PC-9 (cell line): Measurements from ENCODE around the gene ZNF699. TPM values are rescaled to one million over a fixed set of nuclear protein-coding genes. Genes with fewer than 3 reads are reported as not detected.
A peak's percentile ranks its signal among the peaks of the same experiment; 100 is the strongest.
"Not testable (repeated sequence)": the region's sequence is repeated elsewhere in the genome, so short reads cannot be mapped to it uniquely, and the experiment has no call there.

ENCODE experiments used
- BruUV-seq: library from RNA; stranded (reverse); fragments of 400-500 nt; replicated peaks from 2 replicates; lab custom pipeline; 2021; lab: Mats Ljungman, UMichigan
- CTCF ChIA-PET: fragments of 300-600 bp; sonication (Branson Sonifier 250); formaldehyde crosslinking; loops from one replicate; lab custom pipeline; 2022; ENCODE audit warnings: antibody characterized with exemption; lab: Charles Lee
- POLR2A ChIA-PET: fragments of 300-600 bp; sonication (Branson Sonifier 250); formaldehyde crosslinking; loops from one replicate; lab custom pipeline; 2022; ENCODE audit warnings: antibody characterized with exemption; ENCODE audit not compliant: unreplicated experiment; lab: Charles Lee
- DNase-seq, 2 experiments: peaks; one replicate each; pipeline versions ENCODE4 v3.0.0 to v3.0.0-alpha.2; 2015 to 2022; ENCODE audit warnings: mixed read lengths in 1 of 2
- H2AFZ ChIP-seq: fragments of 200-600 bp; sonication (generic); 2 replicates; pipeline ENCODE4 v1.8.1; 2017; ENCODE audit warnings: antibody characterized with exemption
- H3F3A ChIP-seq: fragments of 200-600 bp; sonication (generic); 2 replicates; pipeline ENCODE4 v1.8.1; 2017; ENCODE audit warnings: antibody characterized with exemption, mild to moderate bottlenecking, low read depth; ENCODE audit not compliant: insufficient read depth
- H3K27ac ChIP-seq: fragments of 200-600 bp; sonication (generic); 2 replicates; pipeline ENCODE4 v1.6.1; 2016; ENCODE audit warnings: mixed run types
- H3K27me3 ChIP-seq: fragments of 200-600 bp; sonication (generic); 2 replicates; pipeline ENCODE4 v1.6.1; 2016; ENCODE audit warnings: low read depth, mixed run types; ENCODE audit not compliant: insufficient read depth
- H3K36me3 ChIP-seq: fragments of 200-600 bp; sonication (generic); 2 replicates; pipeline ENCODE4 v1.6.1; 2016; ENCODE audit warnings: low read depth, mixed run types
- H3K4me1 ChIP-seq: fragments of 200-600 bp; sonication (generic); replicated peaks from 2 replicates; pipeline ENCODE4 v1.6.1; 2016; ENCODE audit warnings: mixed run types; ENCODE audit not compliant: insufficient read depth
- H3K4me2 ChIP-seq: fragments of 200-600 bp; sonication (generic); 2 replicates; pipeline ENCODE4 v1.6.1; 2017; ENCODE audit warnings: mixed run types
- H3K4me3 ChIP-seq: fragments of 200-600 bp; sonication (generic); 2 replicates; pipeline ENCODE4 v1.6.1; 2016; ENCODE audit warnings: mixed run types
- H3K79me2 ChIP-seq: fragments of 200-600 bp; sonication (generic); 2 replicates; pipeline ENCODE4 v1.6.1; 2017; ENCODE audit warnings: low read depth, mixed run types
- H3K9me2 ChIP-seq: fragments of 200-600 bp; sonication (generic); 2 replicates; pipeline ENCODE4 v1.8.1; 2017; ENCODE audit warnings: mild to moderate bottlenecking; ENCODE audit not compliant: insufficient read depth
- H3K9me3 ChIP-seq: fragments of 200-600 bp; sonication (generic); 2 replicates; pipeline ENCODE4 v1.8.1; 2016; ENCODE audit warnings: low read depth; ENCODE audit not compliant: insufficient read depth
- H4K20me1 ChIP-seq: fragments of 200-600 bp; sonication (generic); 2 replicates; pipeline ENCODE4 v1.8.1; 2017; ENCODE audit not compliant: insufficient read depth
- EZH2 ChIP-seq: fragments of 200-600 bp; sonication (generic); IDR thresholded peaks from 2 replicates; pipeline ENCODE4 v1.8.0; 2017; ENCODE audit warnings: antibody characterized with exemption, low read depth
- intact Hi-C: fragments of 100-400 bp; cut with micrococcal nuclease; formaldehyde crosslinking; loops from one replicate; pipeline ENCODE4 v1.10.0; 2022; ENCODE audit not compliant: unreplicated experiment
- total RNA-seq: library from RNA; stranded (reverse); gene quantifications from 2 replicates; pipeline ENCODE4 v1.2.3, GENCODE V29; 2021
- TF ChIP-seq, protein P1 (sequence below): fragments of 200-600 bp; sonication (generic); conservative IDR thresholded peaks from 2 replicates; pipeline ENCODE4 v1.6.1; 2017; ENCODE audit warnings: mixed run types, antibody characterized with exemption, mild to moderate bottlenecking, moderate library complexity

ZNF699 gene
- total RNA-seq, 1 experiment from 2014 or later = 2.2 TPM

DNA sequence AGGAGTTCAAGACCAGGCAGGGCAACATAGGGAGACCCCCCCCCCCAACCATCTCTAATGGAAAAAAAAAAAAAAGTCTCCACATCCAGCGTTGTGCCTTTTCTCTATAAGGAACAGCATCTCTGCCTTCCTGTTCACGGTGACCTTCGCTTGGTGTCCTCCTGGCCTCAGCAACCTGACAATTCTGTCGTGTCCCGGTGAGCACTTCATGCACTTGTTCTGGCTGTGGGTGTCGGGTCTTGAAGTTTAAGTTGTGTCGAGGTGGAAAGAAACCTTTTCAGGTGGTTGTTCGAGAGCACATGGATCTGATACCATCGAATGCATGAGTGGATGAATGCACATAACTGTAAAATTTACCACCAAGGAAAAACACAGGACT, 14.9 kb upstream of the ZNF699 start:
- Histone ChIP-seq H3K4me2 (peak overlapping the region; percentile 75), H3K36me3 (peaks cover 26% of the 10 kb centered on the region), H3K9me2 (no peaks in the 10 kb centered on the region), H3K4me1 (peaks cover 6% of the 10 kb centered on the region), H3F3A (peaks cover 20% of the 10 kb centered on the region), H3K27ac (peak overlapping the region; percentile 41), H3K4me3 (peak overlapping the region; percentile 66), H4K20me1 (no peaks in the 10 kb centered on the region), H3K27me3 (no peaks in the 10 kb centered on the region), H3K9me3 (peaks cover 46% of the 10 kb centered on the region), H3K79me2 (peaks cover 10% of the 10 kb centered on the region), H2AFZ (peak overlapping the region; percentile 92)
- POLR2A ChIA-PET = no interaction called here
- no peak for DNase-seq
- CTCF ChIA-PET = no interaction called here
- no peak for TF ChIP-seq EZH2
- TF ChIP-seq, protein P1, sequence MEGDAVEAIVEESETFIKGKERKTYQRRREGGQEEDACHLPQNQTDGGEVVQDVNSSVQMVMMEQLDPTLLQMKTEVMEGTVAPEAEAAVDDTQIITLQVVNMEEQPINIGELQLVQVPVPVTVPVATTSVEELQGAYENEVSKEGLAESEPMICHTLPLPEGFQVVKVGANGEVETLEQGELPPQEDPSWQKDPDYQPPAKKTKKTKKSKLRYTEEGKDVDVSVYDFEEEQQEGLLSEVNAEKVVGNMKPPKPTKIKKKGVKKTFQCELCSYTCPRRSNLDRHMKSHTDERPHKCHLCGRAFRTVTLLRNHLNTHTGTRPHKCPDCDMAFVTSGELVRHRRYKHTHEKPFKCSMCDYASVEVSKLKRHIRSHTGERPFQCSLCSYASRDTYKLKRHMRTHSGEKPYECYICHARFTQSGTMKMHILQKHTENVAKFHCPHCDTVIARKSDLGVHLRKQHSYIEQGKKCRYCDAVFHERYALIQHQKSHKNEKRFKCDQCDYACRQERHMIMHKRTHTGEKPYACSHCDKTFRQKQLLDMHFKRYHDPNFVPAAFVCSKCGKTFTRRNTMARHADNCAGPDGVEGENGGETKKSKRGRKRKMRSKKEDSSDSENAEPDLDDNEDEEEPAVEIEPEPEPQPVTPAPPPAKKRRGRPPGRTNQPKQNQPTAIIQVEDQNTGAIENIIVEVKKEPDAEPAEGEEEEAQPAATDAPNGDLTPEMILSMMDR = no peak
- BruUV-seq = TSS peak; percentile 64
- intact Hi-C loops = loop anchor here (5.0 kb wide), 1 partner anchor 83 kb away; no protein-coding TSS in a partner anchor

DNA sequence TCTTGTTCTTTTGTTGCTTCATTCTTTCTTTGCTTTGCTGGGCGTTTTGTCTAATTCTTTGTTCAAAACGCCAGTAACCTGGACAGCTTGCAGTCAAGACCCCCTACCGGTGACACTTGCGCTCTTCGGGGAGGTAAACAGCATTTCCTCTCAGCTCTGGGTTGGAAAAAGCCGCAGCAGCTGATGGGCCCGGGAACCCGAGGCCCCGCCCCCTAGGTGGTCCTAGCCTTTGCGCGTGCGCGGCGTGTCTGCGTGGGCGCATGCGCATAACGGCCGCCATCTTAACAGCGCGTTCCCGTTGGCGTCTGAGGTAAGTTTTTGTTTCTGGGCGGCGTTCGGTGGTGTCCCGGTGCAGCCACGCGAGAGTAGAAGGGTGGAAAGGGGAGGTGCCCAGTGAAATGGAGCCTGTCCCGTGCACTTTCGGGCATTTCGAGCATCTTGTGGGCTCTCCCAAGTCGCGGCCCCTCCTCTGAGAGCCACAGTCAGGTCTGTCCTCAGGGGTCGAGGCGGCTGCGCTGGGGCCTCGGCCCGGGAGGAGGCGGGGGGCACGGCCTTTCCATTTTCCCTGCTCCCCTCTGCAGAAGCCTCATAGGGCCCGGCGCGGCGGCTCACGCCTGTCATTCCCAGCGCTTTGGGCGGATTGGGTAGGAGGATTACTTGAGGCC, 14.4 kb upstream of the ZNF699 start, which contains the start of gene ZNF559:
Gene ZNF559 (plus strand): TSS at position 261 of the 665 bp plus-strand sequence. CDS start 14,371 bp downstream, outside the sequence.
- Histone ChIP-seq H3K27me3 (no peaks in the 10 kb centered on the region), H3K9me3 (peaks cover 42% of the 10 kb centered on the region), H3K4me1 (peaks cover 6% of the 10 kb centered on the region), H3K27ac (peak within 1 kb of the TSS; percentile 41), H3K4me2 (peak within 1 kb of the TSS; percentile 75), H2AFZ (peak within 1 kb of the TSS; percentile 92), H3K36me3 (peaks cover 26% of the 10 kb centered on the region), H3K4me3 (peak within 1 kb of the TSS; percentile 66), H3K79me2 (peaks cover 10% of the 10 kb centered on the region), H3F3A (peaks cover 20% of the 10 kb centered on the region), H3K9me2 (no peaks in the 10 kb centered on the region), H4K20me1 (no peaks in the 10 kb centered on the region)
- ChIA-PET CTCF (interaction anchor here (0.9 kb wide), 1 partner anchor 11 kb away, joined by 3 read pairs; no protein-coding TSS in a partner anchor), POLR2A (interaction anchor here (0.6 kb wide), 1 partner anchor 1652 kb away, joined by 3 read pairs; no protein-coding TSS in a partner anchor)
- TF ChIP-seq EZH2 = no peak
- TF ChIP-seq, protein P1 = peak; percentile 48; the same call in 1 of the 2 replicates
- intact Hi-C loops = loop anchor here (1.0 to 5.0 kb wide), 2 partner anchors 14 to 83 kb away; no protein-coding TSS in a partner anchor
- BruUV-seq = no TSS peak
- DNase-seq = peak; percentile 89 to 93

DNA sequence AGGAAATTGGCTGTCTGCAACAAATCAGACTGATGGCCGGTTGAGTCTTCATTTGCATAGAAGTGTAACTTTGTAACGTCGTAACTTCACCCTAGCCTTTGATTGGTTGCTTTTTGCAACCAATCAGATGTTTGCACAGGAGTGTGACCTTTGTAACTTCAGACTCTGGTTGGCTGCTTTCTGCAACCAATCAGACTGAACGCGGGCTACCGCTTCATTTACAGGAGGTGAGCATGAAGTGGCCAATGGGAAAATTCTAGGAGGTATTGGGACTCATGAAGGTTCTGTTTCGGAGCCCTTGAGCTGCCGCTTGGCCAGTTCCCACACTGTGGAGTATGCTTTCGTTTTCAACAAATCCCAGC, 13.9 kb upstream of the ZNF699 start:
- H3K9me2 ChIP-seq = no peaks in the 10 kb centered on the region
- TF ChIP-seq EZH2 = no peak
- TF ChIP-seq, protein P1 = no peak
- ChIA-PET CTCF (interaction anchor here (0.9 kb wide), 1 partner anchor 10 kb away, joined by 3 read pairs; no protein-coding TSS in a partner anchor), POLR2A (interaction anchor here (0.6 kb wide), 1 partner anchor 1651 kb away, joined by 3 read pairs; no protein-coding TSS in a partner anchor)
- H4K20me1 ChIP-seq = no peaks in the 10 kb centered on the region
- peak overlapping the region; percentile 20; the same call in 1 of the 2 replicates for H3K27ac ChIP-seq
- intact Hi-C loops = loop anchor here (1.0 to 5.0 kb wide), 2 partner anchors 13 to 84 kb away; no protein-coding TSS in a partner anchor
- H3K79me2 ChIP-seq = peaks cover 10% of the 10 kb centered on the region
- H3K9me3 ChIP-seq = peaks cover 39% of the 10 kb centered on the region
- peaks cover 20% of the 10 kb centered on the region for H3F3A ChIP-seq
- H2AFZ ChIP-seq = peak overlapping the region; percentile 92
- H3K4me2 ChIP-seq = peak overlapping the region; percentile 75
- peak overlapping the region; percentile 66 for H3K4me3 ChIP-seq
- peaks cover 22% of the 10 kb centered on the region for H3K36me3 ChIP-seq
- no peaks in the 10 kb centered on the region for H3K27me3 ChIP-seq
- peak; percentile 64 to 85 for DNase-seq
- peaks cover 6% of the 10 kb centered on the region for H3K4me1 ChIP-seq
- BruUV-seq = no TSS peak

DNA sequence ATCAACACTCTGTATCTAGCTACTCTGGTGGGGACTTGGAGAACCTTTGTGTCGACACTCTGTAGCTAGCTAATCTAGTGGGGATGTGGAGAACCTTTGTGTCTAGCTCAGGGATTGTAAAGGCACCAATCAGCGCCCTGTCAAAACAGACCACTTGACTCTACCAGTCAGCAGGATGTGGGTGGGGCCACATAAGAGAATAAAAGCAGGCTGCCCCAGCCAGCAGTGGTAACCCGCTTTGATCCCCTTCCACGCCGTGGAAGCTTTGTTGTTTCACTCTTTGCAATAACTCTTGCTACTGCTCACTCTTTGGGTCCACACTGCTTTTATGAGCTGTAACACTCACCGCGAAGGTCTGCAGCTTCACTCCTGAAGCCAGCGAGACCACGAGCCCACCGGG, 12.6 kb upstream of the ZNF699 start:
- POLR2A ChIA-PET = interaction anchor here (0.6 kb wide), 1 partner anchor 812 kb away, joined by 3 read pairs; no protein-coding TSS in a partner anchor
- CTCF ChIA-PET = not testable (repeated sequence)
- intact Hi-C loops = loop anchor here (5.0 kb wide), 1 partner anchor 85 kb away; no protein-coding TSS in a partner anchor

More for the DNA sequence above, 12.6 kb upstream of the ZNF699 start:
- H3F3A ChIP-seq = peaks cover 20% of the 10 kb centered on the region
- not testable (repeated sequence) for H2AFZ ChIP-seq, H3K9me2 ChIP-seq, H3K4me3 ChIP-seq, H3K4me2 ChIP-seq, H3K27ac ChIP-seq, BruUV-seq, DNase-seq, H4K20me1 ChIP-seq, H3K4me1 ChIP-seq
- H3K9me3 ChIP-seq = peaks cover 26% of the 10 kb centered on the region
- H3K27me3 ChIP-seq = peaks cover 10% of the 10 kb centered on the region; the same call in 1 of the 2 replicates
- H3K79me2 ChIP-seq = peaks cover 10% of the 10 kb centered on the region
- peaks cover 12% of the 10 kb centered on the region; the same call in 1 of the 2 replicates for H3K36me3 ChIP-seq
